GM12891 (cell line): Measurements from ENCODE around the gene COL18A1.

Experiments
- DNase-seq: peaks from one replicate; pipeline ENCODE4 v3.0.0; 2011; ENCODE audit warnings: low spot score; ENCODE audit not compliant: insufficient read length
- FAIRE-seq: peaks from 2 replicates; lab custom pipeline; 2011; peaks lifted over from hg19 to GRCh38; lab: Jason Lieb, UNC
- PAX5 ChIP-seq: IDR thresholded peaks from 2 replicates; pipeline ENCODE4 v1.6.1; 2011; ENCODE audit warnings: low read length, moderate library complexity, mild to moderate bottlenecking; ENCODE audit not compliant: insufficient read depth, severe bottlenecking
- POLR2A ChIP-seq: IDR thresholded peaks from 2 replicates; pipeline ENCODE4 v1.6.1; 2011; ENCODE audit warnings: low read depth, low read length, control low read depth
- POLR2AphosphoS5 ChIP-seq: IDR thresholded peaks from 2 replicates; pipeline ENCODE4 v1.6.1; 2011; ENCODE audit warnings: low read depth, low read length, control low read depth
- POU2F2 ChIP-seq: IDR thresholded peaks from 2 replicates; pipeline ENCODE4 v1.6.1; 2011; ENCODE audit warnings: low read depth, mild to moderate bottlenecking, control low read depth, low read length, moderate library complexity
- SPI1 ChIP-seq: IDR thresholded peaks from 2 replicates; pipeline ENCODE4 v1.6.1; 2011; ENCODE audit warnings: low read depth, low read length, control low read depth
- TAF1 ChIP-seq: IDR thresholded peaks from 2 replicates; pipeline ENCODE4 v1.6.1; 2011; ENCODE audit warnings: low read depth, low read length, control low read depth

Gene COL18A1

GRCh38 chr21:45486443-45487160, 81.6 kb downstream of the COL18A1 start:
- no peak for FAIRE-seq
- DNase-seq = no peak
- TF ChIP-seq TAF1 (no peak), PAX5 (no peak), POLR2AphosphoS5 (no peak), SPI1 (no peak), POU2F2 (no peak), POLR2A (no peak)

- no peak for DNase-seq
- no peak for FAIRE-seq
Observed at GRCh38 chr21:45487161-45487806, 82.3 kb downstream of the COL18A1 start.

GRCh38 chr21:45487891-45488600, 83.1 kb downstream of the COL18A1 start:
- FAIRE-seq = no peak
- TF ChIP-seq SPI1 (no peak), TAF1 (no peak), PAX5 (no peak), POLR2AphosphoS5 (no peak), POLR2A (no peak), POU2F2 (no peak)

More at GRCh38 chr21:45487161-45487806, 82.3 kb downstream of the COL18A1 start:
- no peak for TF ChIP-seq POU2F2
- no peak for TF ChIP-seq POLR2A
- TF ChIP-seq PAX5 = no peak
- TF ChIP-seq POLR2AphosphoS5 = no peak
- no peak for TF ChIP-seq SPI1
- TF ChIP-seq TAF1 = no peak

GRCh38 chr21:45488931-45489721, 84.2 kb downstream of the COL18A1 start:
- TF ChIP-seq TAF1 (no peak), POU2F2 (no peak), SPI1 (no peak), PAX5 (no peak), POLR2AphosphoS5 (no peak)
- no peak for FAIRE-seq
- no peak for DNase-seq

More at GRCh38 chr21:45487891-45488600, 83.1 kb downstream of the COL18A1 start:
- DNase-seq = no peak

- FAIRE-seq = no peak
- DNase-seq = no peak
- TF ChIP-seq POLR2AphosphoS5 (no peak), SPI1 (no peak), POLR2A (no peak), TAF1 (no peak), POU2F2 (no peak), PAX5 (no peak)
Observed at GRCh38 chr21:45489722-45489982, 84.7 kb downstream of the COL18A1 start.

- DNase-seq (no peak), FAIRE-seq (no peak)
- no peak for TF ChIP-seq TAF1
- TF ChIP-seq POLR2A = no peak
- no peak for TF ChIP-seq POLR2AphosphoS5
- TF ChIP-seq PAX5 = no peak
Observed at GRCh38 chr21:45490049-45490731, 85.2 kb downstream of the COL18A1 start.

- no peak for FAIRE-seq
- TF ChIP-seq TAF1 (no peak), POLR2A (no peak), SPI1 (no peak), POLR2AphosphoS5 (no peak), POU2F2 (no peak), PAX5 (no peak)
Observed at GRCh38 chr21:45491056-45491455, 86.1 kb downstream of the COL18A1 start.

GRCh38 chr21:45491623-45492022, 86.7 kb downstream of the COL18A1 start:
- no peak for DNase-seq
- TF ChIP-seq POLR2A (no peak), PAX5 (no peak), SPI1 (no peak), TAF1 (no peak), POU2F2 (no peak), POLR2AphosphoS5 (no peak)
- no peak for FAIRE-seq

More at GRCh38 chr21:45491056-45491455, 86.1 kb downstream of the COL18A1 start:
- no peak for DNase-seq
